ENCODE data around the gene OTUD7B.

OTUD7B gene

DNA sequence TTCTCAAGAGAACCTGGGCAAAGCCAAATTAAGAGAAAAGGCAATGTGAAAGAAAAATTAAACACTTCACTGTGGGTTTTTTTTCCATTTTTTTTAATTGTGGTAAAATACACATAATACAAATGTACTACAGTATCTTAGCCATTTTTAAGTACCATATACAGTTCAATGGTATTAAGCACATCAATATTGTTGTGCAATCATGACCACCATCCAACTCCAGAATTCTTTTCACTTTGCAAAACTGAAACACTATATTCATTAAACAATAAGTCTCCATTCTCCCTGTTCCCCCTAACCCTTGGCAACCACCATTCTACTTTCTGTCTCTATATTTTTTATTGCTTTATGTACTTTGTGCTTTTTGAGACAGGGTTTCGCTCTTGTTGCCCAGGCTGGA lies 17.8 kb upstream of the OTUD7B start:
- TF ChIP-seq, protein P1, sequence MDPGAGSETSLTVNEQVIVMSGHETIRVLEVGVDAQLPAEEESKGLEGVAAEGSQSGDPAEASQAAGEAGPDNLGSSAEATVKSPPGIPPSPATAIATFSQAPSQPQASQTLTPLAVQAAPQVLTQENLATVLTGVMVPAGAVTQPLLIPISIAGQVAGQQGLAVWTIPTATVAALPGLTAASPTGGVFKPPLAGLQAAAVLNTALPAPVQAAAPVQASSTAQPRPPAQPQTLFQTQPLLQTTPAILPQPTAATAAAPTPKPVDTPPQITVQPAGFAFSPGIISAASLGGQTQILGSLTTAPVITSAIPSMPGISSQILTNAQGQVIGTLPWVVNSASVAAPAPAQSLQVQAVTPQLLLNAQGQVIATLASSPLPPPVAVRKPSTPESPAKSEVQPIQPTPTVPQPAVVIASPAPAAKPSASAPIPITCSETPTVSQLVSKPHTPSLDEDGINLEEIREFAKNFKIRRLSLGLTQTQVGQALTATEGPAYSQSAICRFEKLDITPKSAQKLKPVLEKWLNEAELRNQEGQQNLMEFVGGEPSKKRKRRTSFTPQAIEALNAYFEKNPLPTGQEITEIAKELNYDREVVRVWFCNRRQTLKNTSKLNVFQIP (CRISPR knock-in tag; IDR thresholded peaks at IDR 0.05; ENCODE audit: borderline replicate concordance, low read depth) = no peak
- TF ChIP-seq ZNF70 (CRISPR knock-in tag; IDR thresholded peaks at IDR 0.05) (no peak), TCF4 (CRISPR knock-in tag; IDR thresholded peaks at IDR 0.05; ENCODE audit: borderline replicate concordance) (no peak), RARB (CRISPR knock-in tag; IDR thresholded peaks at IDR 0.05) (no peak), TOX (CRISPR knock-in tag; IDR thresholded peaks at IDR 0.05; ENCODE audit: borderline replicate concordance) (no peak)
- ATAC-seq = no peak

DNA sequence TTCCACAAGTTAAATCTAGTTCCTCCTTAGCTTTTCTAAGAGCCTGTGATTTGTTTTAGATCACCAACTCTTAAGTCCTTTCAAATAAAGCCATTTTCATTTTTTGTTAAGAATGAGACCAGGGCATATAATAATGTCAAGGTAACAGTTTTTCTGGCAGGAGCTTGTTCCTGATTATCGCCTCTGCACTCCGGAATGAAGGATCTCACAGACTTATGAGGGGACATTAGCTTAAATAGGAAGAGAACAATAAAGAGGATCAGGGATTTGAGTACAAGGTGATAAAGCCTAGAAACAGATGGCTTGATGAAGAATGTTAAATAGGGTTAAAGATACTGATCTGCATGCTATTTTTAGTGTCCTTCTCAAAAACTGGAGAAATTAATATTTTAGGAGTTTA lies 13.6 kb upstream of the OTUD7B start:
- TF ChIP-seq, protein P2, sequence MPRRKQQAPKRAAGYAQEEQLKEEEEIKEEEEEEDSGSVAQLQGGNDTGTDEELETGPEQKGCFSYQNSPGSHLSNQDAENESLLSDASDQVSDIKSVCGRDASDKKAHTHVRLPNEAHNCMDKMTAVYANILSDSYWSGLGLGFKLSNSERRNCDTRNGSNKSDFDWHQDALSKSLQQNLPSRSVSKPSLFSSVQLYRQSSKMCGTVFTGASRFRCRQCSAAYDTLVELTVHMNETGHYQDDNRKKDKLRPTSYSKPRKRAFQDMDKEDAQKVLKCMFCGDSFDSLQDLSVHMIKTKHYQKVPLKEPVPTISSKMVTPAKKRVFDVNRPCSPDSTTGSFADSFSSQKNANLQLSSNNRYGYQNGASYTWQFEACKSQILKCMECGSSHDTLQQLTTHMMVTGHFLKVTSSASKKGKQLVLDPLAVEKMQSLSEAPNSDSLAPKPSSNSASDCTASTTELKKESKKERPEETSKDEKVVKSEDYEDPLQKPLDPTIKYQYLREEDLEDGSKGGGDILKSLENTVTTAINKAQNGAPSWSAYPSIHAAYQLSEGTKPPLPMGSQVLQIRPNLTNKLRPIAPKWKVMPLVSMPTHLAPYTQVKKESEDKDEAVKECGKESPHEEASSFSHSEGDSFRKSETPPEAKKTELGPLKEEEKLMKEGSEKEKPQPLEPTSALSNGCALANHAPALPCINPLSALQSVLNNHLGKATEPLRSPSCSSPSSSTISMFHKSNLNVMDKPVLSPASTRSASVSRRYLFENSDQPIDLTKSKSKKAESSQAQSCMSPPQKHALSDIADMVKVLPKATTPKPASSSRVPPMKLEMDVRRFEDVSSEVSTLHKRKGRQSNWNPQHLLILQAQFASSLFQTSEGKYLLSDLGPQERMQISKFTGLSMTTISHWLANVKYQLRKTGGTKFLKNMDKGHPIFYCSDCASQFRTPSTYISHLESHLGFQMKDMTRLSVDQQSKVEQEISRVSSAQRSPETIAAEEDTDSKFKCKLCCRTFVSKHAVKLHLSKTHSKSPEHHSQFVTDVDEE (CRISPR knock-in tag; IDR thresholded peaks at IDR 0.05) = no peak
- TF ChIP-seq ESRRG (CRISPR knock-in tag; IDR thresholded peaks at IDR 0.05) (no peak), ZNF8 (CRISPR knock-in tag; IDR thresholded peaks at IDR 0.05) (no peak), ZFP30 (CRISPR knock-in tag; IDR thresholded peaks at IDR 0.05) (no peak), BACH2 (CRISPR knock-in tag; IDR thresholded peaks at IDR 0.05; ENCODE audit: borderline replicate concordance) (no peak), TCF4 (CRISPR knock-in tag; IDR thresholded peaks at IDR 0.05; ENCODE audit: borderline replicate concordance) (no peak), SNAI2 (CRISPR knock-in tag; IDR thresholded peaks at IDR 0.05) (no peak), TOX (CRISPR knock-in tag; IDR thresholded peaks at IDR 0.05; ENCODE audit: borderline replicate concordance) (no peak), ZNF70 (CRISPR knock-in tag; IDR thresholded peaks at IDR 0.05) (no peak), ARNTL (CRISPR knock-in tag; IDR thresholded peaks at IDR 0.05; ENCODE audit: borderline replicate concordance, low read depth) (no peak)
- TF ChIP-seq, protein P1 (CRISPR knock-in tag; IDR thresholded peaks at IDR 0.05; ENCODE audit: borderline replicate concordance, low read depth) = no peak
- TF ChIP-seq, protein P3, sequence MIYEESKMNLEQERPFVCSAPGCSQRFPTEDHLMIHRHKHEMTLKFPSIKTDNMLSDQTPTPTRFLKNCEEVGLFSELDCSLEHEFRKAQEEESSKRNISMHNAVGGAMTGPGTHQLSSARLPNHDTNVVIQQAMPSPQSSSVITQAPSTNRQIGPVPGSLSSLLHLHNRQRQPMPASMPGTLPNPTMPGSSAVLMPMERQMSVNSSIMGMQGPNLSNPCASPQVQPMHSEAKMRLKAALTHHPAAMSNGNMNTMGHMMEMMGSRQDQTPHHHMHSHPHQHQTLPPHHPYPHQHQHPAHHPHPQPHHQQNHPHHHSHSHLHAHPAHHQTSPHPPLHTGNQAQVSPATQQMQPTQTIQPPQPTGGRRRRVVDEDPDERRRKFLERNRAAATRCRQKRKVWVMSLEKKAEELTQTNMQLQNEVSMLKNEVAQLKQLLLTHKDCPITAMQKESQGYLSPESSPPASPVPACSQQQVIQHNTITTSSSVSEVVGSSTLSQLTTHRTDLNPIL (CRISPR knock-in tag; IDR thresholded peaks at IDR 0.05; ENCODE audit: low read depth) = no peak
- TF ChIP-seq, protein P4, sequence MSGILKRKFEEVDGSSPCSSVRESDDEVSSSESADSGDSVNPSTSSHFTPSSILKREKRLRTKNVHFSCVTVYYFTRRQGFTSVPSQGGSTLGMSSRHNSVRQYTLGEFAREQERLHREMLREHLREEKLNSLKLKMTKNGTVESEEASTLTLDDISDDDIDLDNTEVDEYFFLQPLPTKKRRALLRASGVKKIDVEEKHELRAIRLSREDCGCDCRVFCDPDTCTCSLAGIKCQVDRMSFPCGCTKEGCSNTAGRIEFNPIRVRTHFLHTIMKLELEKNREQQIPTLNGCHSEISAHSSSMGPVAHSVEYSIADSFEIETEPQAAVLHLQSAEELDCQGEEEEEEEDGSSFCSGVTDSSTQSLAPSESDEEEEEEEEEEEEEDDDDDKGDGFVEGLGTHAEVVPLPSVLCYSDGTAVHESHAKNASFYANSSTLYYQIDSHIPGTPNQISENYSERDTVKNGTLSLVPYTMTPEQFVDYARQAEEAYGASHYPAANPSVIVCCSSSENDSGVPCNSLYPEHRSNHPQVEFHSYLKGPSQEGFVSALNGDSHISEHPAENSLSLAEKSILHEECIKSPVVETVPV (CRISPR knock-in tag; IDR thresholded peaks at IDR 0.05) = no peak
- ATAC-seq = no peak

DNA sequence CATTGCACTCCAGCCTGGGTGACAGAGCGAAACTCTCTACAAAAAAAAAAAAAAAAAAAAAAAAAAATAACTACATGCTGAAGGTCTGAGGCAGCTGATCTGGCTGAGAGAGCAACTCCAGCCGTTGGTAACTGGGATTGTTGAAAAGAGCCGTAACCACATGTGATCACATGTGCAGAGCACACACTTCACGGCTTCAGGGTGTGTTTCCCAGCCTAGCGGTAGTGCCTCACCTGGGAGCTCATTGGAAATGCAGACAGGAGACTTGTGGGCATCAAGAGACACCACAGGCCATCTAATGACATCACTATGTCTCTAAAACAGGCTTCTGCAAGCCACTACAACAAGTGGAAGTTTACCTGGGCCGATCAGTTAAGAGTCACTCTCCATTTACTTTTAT lies 11.8 kb upstream of the OTUD7B start:
- no peak for TF ChIP-seq RARB (CRISPR knock-in tag; IDR thresholded peaks at IDR 0.05)
- TF ChIP-seq, protein P5, sequence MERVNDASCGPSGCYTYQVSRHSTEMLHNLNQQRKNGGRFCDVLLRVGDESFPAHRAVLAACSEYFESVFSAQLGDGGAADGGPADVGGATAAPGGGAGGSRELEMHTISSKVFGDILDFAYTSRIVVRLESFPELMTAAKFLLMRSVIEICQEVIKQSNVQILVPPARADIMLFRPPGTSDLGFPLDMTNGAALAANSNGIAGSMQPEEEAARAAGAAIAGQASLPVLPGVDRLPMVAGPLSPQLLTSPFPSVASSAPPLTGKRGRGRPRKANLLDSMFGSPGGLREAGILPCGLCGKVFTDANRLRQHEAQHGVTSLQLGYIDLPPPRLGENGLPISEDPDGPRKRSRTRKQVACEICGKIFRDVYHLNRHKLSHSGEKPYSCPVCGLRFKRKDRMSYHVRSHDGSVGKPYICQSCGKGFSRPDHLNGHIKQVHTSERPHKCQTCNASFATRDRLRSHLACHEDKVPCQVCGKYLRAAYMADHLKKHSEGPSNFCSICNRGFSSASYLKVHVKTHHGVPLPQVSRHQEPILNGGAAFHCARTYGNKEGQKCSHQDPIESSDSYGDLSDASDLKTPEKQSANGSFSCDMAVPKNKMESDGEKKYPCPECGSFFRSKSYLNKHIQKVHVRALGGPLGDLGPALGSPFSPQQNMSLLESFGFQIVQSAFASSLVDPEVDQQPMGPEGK (CRISPR knock-in tag; IDR thresholded peaks at IDR 0.05; ENCODE audit: borderline replicate concordance) = no peak
- TF ChIP-seq, protein P2 (CRISPR knock-in tag; IDR thresholded peaks at IDR 0.05) = no peak
- no peak for TF ChIP-seq PPARA (CRISPR knock-in tag; IDR thresholded peaks at IDR 0.05; ENCODE audit: borderline replicate concordance)
- TF ChIP-seq ESRRG (CRISPR knock-in tag; IDR thresholded peaks at IDR 0.05) = no peak
- no peak for TF ChIP-seq ISL1 (CRISPR knock-in tag; IDR thresholded peaks at IDR 0.05)
- ATAC-seq = no peak
